OCI-LY1 (cell line): ENCODE data around the gene PNPLA7.

Experiments used
- EZH2 ChIP-seq: fragments of 200-600 bp; sonication (generic), shearing (Covaris generic); IDR thresholded peaks from 2 replicates; pipeline ENCODE4 v1.8.0; 2017; ENCODE audit warnings: borderline replicate concordance, mixed run types, mild to moderate bottlenecking, antibody characterized with exemption, low read length, moderate library complexity, mixed read lengths
- TF ChIP-seq, protein P1 (sequence below): fragments of 200-600 bp; sonication (generic), shearing (Covaris generic); IDR thresholded peaks from 2 replicates; pipeline ENCODE4 v1.5.1; 2017; ENCODE audit warnings: mild to moderate bottlenecking, antibody characterized with exemption, low read length, moderate library complexity, mixed read lengths

GRCh38 chr9:137462396-137462985 is 87.7 kb downstream of the PNPLA7 start:
- TF ChIP-seq, protein P1, sequence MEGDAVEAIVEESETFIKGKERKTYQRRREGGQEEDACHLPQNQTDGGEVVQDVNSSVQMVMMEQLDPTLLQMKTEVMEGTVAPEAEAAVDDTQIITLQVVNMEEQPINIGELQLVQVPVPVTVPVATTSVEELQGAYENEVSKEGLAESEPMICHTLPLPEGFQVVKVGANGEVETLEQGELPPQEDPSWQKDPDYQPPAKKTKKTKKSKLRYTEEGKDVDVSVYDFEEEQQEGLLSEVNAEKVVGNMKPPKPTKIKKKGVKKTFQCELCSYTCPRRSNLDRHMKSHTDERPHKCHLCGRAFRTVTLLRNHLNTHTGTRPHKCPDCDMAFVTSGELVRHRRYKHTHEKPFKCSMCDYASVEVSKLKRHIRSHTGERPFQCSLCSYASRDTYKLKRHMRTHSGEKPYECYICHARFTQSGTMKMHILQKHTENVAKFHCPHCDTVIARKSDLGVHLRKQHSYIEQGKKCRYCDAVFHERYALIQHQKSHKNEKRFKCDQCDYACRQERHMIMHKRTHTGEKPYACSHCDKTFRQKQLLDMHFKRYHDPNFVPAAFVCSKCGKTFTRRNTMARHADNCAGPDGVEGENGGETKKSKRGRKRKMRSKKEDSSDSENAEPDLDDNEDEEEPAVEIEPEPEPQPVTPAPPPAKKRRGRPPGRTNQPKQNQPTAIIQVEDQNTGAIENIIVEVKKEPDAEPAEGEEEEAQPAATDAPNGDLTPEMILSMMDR: no peak
- TF ChIP-seq EZH2: no peak
